OCI-LY1 (cell line): ENCODE data around the gene BBS9.

Experiments
- EZH2 ChIP-seq: fragments of 200-600 bp; sonication (generic), shearing (Covaris generic); IDR thresholded peaks from 2 replicates; pipeline ENCODE4 v1.8.0; 2017; ENCODE audit warnings: borderline replicate concordance, mixed run types, mild to moderate bottlenecking, antibody characterized with exemption, low read length, moderate library complexity, mixed read lengths
- TF ChIP-seq, protein P1 (sequence below): fragments of 200-600 bp; sonication (generic), shearing (Covaris generic); IDR thresholded peaks from 2 replicates; pipeline ENCODE4 v1.5.1; 2017; ENCODE audit warnings: mild to moderate bottlenecking, antibody characterized with exemption, low read length, moderate library complexity, mixed read lengths

DNA sequence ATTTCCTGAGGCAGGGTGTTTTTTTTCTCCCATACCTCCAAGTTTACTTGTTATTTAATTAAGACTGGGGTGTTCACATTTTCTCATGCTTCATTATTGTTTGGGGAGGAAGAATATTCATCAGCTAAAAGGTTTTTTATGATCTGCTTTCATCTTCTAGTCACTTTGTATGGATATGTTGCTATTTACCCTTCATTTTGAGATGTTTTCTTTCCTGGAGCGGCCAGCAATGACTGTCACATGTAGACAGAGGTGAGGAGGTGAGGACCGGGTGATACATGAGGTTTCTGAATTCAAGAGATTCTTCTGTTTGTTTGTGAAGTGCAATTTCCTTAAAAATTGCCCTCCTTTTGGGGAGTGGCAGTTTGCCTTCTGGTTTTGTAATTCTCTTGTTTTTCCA is 514.2 kb downstream of the BBS9 start:
- TF ChIP-seq, protein P1, sequence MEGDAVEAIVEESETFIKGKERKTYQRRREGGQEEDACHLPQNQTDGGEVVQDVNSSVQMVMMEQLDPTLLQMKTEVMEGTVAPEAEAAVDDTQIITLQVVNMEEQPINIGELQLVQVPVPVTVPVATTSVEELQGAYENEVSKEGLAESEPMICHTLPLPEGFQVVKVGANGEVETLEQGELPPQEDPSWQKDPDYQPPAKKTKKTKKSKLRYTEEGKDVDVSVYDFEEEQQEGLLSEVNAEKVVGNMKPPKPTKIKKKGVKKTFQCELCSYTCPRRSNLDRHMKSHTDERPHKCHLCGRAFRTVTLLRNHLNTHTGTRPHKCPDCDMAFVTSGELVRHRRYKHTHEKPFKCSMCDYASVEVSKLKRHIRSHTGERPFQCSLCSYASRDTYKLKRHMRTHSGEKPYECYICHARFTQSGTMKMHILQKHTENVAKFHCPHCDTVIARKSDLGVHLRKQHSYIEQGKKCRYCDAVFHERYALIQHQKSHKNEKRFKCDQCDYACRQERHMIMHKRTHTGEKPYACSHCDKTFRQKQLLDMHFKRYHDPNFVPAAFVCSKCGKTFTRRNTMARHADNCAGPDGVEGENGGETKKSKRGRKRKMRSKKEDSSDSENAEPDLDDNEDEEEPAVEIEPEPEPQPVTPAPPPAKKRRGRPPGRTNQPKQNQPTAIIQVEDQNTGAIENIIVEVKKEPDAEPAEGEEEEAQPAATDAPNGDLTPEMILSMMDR, result no peak
- no peak for TF ChIP-seq EZH2
